ENCODE measurements around the gene SPAG6.

The SPAG6 gene

DNA sequence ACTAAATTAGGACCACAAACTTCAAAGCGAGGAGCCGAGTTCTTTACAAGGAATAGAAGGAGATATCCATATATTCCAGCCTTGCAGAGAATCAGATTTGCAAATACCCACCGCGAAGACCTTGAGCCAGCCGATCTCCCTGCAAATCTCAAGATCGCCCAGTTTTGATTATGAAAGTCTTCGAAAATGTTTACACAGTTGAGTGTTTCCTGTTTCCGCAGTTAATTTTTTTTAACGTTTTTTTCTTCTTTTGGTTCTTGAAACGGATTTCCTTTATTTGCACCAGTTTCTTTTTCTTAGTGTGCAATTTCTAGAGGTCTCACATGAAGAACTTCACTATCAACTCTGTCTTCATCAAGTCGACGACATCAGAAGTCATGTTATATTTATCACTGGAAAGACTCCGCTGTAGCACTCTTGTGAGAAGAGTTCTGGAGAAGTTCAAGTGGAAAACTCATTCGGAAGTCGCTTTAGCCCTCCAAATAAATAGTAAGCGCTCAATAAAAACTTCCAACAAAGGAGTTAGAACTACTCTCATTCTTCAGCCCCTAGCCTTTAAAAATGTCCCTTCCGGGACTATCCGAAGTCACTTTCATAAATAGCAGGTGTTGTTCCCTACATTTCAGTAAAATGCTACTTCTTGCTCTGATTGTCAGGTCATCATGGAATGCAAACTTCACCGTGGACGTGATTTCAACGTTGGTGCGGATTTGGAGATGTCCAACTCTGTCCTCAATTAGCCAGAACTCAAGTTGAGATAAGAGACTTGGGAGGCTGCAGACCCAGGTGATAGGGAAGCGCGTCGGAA, 11.9 kb upstream of the SPAG6 start:
- no peak overlapping the region for H3K27ac ChIP-seq (replicated peaks)
- peaks cover 21% of the 10 kb centered on the region for H3K27me3 ChIP-seq (ENCODE audit: insufficient read depth, poor library complexity, severe bottlenecking)
- TF ChIP-seq, protein P1, sequence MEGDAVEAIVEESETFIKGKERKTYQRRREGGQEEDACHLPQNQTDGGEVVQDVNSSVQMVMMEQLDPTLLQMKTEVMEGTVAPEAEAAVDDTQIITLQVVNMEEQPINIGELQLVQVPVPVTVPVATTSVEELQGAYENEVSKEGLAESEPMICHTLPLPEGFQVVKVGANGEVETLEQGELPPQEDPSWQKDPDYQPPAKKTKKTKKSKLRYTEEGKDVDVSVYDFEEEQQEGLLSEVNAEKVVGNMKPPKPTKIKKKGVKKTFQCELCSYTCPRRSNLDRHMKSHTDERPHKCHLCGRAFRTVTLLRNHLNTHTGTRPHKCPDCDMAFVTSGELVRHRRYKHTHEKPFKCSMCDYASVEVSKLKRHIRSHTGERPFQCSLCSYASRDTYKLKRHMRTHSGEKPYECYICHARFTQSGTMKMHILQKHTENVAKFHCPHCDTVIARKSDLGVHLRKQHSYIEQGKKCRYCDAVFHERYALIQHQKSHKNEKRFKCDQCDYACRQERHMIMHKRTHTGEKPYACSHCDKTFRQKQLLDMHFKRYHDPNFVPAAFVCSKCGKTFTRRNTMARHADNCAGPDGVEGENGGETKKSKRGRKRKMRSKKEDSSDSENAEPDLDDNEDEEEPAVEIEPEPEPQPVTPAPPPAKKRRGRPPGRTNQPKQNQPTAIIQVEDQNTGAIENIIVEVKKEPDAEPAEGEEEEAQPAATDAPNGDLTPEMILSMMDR (IDR thresholded peaks at IDR 0.05; ENCODE audit: insufficient read depth, low read length) = no peak
- no peak for TF ChIP-seq SPI1 (IDR thresholded peaks at IDR 0.05; ENCODE audit: borderline replicate concordance, low read depth)
- TF ChIP-seq, protein P2, sequence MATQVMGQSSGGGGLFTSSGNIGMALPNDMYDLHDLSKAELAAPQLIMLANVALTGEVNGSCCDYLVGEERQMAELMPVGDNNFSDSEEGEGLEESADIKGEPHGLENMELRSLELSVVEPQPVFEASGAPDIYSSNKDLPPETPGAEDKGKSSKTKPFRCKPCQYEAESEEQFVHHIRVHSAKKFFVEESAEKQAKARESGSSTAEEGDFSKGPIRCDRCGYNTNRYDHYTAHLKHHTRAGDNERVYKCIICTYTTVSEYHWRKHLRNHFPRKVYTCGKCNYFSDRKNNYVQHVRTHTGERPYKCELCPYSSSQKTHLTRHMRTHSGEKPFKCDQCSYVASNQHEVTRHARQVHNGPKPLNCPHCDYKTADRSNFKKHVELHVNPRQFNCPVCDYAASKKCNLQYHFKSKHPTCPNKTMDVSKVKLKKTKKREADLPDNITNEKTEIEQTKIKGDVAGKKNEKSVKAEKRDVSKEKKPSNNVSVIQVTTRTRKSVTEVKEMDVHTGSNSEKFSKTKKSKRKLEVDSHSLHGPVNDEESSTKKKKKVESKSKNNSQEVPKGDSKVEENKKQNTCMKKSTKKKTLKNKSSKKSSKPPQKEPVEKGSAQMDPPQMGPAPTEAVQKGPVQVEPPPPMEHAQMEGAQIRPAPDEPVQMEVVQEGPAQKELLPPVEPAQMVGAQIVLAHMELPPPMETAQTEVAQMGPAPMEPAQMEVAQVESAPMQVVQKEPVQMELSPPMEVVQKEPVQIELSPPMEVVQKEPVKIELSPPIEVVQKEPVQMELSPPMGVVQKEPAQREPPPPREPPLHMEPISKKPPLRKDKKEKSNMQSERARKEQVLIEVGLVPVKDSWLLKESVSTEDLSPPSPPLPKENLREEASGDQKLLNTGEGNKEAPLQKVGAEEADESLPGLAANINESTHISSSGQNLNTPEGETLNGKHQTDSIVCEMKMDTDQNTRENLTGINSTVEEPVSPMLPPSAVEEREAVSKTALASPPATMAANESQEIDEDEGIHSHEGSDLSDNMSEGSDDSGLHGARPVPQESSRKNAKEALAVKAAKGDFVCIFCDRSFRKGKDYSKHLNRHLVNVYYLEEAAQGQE (IDR thresholded peaks at IDR 0.05; ENCODE audit: insufficient replicate concordance, low read depth) = no peak
- TF ChIP-seq GABPA (IDR thresholded peaks at IDR 0.05; ENCODE audit: low read depth) = no peak
- TF ChIP-seq POLR2AphosphoS5 (IDR thresholded peaks at IDR 0.05; ENCODE audit: low read depth) = no peak
- no peak overlapping the region for H3K4me3 ChIP-seq (replicated peaks; ENCODE audit: insufficient read depth, low read length)
- DNase-seq (ENCODE audit: low read depth in 1 of 2, low spot score in 1 of 2) = no peak

DNA sequence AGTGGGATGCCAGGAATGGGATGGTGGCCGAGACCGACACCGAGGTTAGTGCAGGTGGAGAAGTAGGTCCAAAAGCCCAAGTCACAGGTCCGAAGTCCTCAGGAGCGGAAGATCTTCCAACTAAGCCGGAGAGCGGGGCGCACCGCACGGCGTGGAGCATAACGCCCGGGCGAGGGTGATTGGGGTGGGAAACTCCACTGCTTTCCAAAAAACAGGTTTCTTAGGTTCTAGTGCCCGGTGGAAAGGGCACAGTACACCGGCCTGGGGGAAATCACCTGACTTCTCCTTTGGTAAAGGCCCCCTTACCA, 11.4 kb upstream of the SPAG6 start:
- Histone ChIP-seq H3K27me3 (ENCODE audit: insufficient read depth, poor library complexity, severe bottlenecking) (peaks cover 21% of the 10 kb centered on the region), H3K27ac (replicated peaks) (no peak overlapping the region), H3K4me3 (replicated peaks; ENCODE audit: insufficient read depth, low read length) (no peak overlapping the region)
- TF ChIP-seq, protein P2 (IDR thresholded peaks at IDR 0.05; ENCODE audit: insufficient replicate concordance, low read depth) = no peak
- TF ChIP-seq GABPA (IDR thresholded peaks at IDR 0.05; ENCODE audit: low read depth) (no peak), SPI1 (IDR thresholded peaks at IDR 0.05; ENCODE audit: borderline replicate concordance, low read depth) (no peak), POLR2AphosphoS5 (IDR thresholded peaks at IDR 0.05; ENCODE audit: low read depth) (no peak)
- TF ChIP-seq, protein P1 (IDR thresholded peaks at IDR 0.05; ENCODE audit: insufficient read depth, low read length) = no peak
- no peak for DNase-seq (ENCODE audit: low read depth in 1 of 2, low spot score in 1 of 2)

DNA sequence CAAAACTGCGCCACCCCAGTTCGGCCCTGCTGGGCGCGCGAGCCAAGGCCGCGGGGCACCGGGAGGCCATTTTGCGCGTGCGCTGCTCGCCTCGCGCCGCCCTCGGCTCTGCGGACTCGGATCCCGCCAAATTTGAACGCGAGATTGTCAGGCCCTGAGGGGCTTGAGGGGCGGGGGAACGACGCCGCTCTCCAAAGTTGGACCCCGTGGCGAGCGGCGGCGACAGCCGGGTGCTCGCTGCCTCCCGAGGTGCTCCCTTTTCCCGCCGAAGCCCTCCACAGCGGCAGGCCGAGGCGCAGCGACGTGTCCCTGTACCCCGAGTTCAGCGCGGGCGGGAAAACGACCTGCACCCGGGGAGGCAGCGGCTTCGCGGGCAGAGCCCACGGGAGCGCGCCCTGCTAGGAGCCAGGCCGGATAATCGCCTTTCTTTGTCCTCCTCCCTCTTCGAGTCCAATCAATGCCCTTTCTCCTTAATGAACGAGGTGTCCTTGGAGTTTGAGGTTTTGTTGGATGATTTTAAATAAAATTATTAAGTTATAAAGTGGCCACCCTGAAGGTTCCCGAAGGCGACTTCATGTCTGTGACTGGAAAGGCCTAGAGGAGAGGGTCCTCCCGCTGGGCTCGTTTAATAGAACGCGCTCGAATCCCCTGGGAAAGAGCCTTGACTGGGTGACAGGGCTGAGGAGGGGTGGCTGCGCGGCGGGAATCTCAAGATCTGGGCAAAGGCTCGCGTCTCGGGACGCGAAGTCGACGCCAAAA, 10.7 kb upstream of the SPAG6 start:
- no peak overlapping the region for H3K27ac ChIP-seq (replicated peaks)
- peaks cover 23% of the 10 kb centered on the region for H3K27me3 ChIP-seq (ENCODE audit: insufficient read depth, poor library complexity, severe bottlenecking)
- H3K4me3 ChIP-seq (replicated peaks; ENCODE audit: insufficient read depth, low read length) = no peak overlapping the region
- TF ChIP-seq POLR2AphosphoS5 (IDR thresholded peaks at IDR 0.05; ENCODE audit: low read depth) (no peak), SPI1 (IDR thresholded peaks at IDR 0.05; ENCODE audit: borderline replicate concordance, low read depth) (no peak), GABPA (IDR thresholded peaks at IDR 0.05; ENCODE audit: low read depth) (no peak)
- TF ChIP-seq, protein P2 (IDR thresholded peaks at IDR 0.05; ENCODE audit: insufficient replicate concordance, low read depth) = no peak
- TF ChIP-seq, protein P1 (IDR thresholded peaks at IDR 0.05; ENCODE audit: insufficient read depth, low read length) = no peak
- DNase-seq (ENCODE audit: low read depth in 1 of 2, low spot score in 1 of 2) = no peak

All from HL-60 (cell line).